Measurements from ENCODE around the gene F8.
"Not testable (repeated sequence)": the region's sequence is repeated elsewhere in the genome, so short reads cannot be mapped to it uniquely, and the experiment has no call there.

F8 gene

DNA sequence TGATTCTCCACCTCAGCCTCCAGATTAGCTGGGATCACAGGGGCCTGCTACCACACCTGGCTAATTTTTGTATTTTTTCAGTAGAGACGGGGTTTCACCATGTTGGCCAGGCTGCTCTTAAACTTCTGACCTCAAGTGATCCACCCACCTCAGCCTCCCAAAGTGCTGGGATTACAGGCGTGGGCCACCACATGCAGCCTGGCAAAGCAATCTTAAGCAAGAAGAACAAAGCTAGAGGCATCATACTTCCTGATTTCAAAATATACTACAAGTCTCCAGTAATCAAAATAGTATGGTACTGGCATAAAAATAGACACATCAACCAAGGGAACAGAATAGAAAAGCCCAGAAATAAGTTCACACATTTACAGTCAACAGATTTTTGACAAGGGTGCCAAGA is 149.2 kb downstream of the F8 start:
- no peak for DNase-seq (ENCODE audit: low read depth)

DNA sequence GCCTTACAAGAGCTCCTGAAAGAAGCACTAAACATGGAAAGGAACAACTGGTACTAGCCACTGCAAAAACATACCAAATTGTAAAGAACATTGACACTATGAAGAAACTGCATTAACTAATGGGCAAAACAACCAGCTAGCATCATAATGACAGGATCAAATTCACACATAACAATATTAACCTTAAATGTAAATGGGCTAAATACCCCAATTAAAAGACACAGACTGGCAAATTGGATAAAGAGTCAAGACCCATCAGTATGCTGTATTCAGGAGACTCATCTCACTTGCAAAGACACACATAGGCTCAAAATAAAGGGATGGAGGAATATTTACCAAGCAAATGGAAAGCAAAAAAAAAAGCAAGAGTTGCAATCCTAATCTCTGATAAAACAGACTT is 154.0 kb downstream of the F8 start:
- not testable (repeated sequence) for DNase-seq (ENCODE audit: low read depth)

DNA sequence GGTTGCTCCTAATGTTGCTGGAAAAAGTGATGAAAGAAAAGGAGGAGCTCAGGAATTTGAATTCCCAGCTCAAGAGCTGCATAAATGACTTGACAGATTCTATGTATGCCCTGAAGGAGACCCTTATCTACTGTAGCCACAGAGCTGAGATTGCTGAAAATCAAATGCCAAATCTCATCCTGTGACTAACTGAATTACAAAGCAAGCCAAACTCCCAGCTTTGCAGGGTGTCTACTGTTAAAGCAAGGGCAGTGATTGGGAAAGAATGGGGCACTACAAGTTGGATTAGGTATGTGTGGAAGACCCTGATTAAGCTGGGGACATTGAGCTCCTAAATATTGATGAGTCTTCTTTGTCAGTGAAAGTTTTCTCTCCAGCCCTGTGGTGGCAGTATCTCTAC is 167.3 kb downstream of the F8 start:
- DNase-seq (ENCODE audit: low read depth), result no peak

DNA sequence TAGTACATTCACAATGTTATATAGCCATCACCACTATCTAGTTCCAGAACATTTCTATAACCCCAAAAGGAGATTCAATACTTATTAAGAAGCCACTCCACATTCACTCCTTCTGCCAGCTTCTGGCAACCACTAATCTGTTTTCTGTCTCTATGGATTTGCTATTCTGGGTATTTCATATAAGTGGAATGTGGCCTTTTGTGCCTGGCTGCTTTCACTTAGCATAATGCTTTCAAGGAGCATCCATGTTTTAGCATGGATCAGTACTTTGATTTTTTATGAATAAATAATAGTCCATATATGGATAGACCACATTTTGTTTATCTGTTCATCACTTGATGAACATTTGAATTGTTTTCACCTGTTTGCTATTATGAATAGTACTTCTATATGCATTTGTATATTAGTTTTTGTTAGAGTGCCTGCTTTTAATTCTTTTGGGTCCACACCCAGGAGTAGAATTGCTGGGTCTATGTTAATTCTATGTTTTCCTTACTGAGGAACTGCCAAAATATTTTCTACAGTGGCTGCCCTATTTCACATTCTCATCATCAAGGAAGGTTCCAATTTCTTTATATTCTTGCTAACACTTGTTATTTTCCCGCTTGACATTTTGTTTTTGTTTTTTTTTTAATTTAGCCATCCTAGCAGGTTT is 171.4 kb downstream of the F8 start:
- no peak for DNase-seq (ENCODE audit: low read depth)

DNA sequence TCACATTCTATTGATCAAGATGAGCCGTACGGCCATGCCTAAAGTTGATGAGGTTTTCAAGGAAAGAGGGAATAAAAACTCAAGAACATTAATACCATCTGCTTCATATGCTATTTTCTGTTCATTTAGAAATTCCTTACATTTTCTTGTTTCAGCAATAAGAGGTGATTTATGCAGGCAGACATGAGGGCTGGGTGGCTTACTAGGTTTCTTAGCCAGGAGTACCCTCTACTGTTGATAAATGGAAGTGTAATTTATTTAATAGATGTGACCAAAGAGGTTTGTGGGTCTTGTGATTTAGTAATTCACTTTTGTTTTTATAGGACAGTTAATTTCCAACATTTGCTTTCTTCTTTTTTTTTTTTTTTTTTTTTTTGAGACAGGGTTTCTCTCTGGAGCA is 181.7 kb downstream of the F8 start:
- DNase-seq (ENCODE audit: low read depth), result peak; percentile 15

DNA sequence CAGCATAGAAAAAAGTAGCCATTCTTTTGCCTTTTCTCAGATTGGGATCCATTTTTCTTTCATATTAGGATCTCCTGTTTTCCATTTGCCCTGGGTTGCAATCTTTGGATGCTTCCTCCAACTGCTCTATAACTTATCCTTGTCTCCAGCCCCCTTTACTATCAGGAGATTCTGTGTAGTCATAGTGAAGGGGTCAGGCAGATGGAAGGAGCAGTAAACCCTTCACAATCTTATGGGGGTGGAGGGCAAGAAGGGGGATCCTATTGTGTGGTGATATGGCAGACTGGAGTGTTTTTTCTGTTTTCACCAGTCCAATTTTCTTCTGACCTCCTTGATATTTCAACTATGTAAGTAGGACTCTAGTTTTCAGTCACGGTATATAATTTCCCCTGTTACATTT is 186.4 kb downstream of the F8 start:
- no peak for DNase-seq (ENCODE audit: low read depth)

DNA sequence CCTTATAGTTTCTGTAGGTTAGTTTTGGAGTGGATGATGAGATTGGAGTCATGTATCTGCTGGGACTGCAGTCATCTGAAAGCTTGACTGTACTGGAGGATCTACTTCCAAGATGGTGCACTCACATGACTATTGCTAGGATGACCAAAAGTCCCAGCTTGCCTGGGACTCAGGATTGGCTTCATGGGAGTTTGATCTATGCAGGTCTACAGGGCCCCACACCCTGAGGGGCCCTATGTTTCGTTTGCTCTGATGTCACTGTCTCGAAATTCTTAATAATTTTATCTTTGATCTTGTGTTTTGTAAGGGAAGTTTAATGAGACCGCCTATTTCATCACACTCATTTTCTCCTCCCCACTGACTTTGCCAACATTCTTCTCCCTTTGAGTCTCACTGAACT is 188.0 kb downstream of the F8 start, which contains the start of gene SMIM9:
SMIM9 (minus strand) TSS at position 101 of the 400 bp plus-strand sequence. CDS start 3,806 bp downstream, outside the sequence.
- DNase-seq (ENCODE audit: low read depth), result no peak

DNA sequence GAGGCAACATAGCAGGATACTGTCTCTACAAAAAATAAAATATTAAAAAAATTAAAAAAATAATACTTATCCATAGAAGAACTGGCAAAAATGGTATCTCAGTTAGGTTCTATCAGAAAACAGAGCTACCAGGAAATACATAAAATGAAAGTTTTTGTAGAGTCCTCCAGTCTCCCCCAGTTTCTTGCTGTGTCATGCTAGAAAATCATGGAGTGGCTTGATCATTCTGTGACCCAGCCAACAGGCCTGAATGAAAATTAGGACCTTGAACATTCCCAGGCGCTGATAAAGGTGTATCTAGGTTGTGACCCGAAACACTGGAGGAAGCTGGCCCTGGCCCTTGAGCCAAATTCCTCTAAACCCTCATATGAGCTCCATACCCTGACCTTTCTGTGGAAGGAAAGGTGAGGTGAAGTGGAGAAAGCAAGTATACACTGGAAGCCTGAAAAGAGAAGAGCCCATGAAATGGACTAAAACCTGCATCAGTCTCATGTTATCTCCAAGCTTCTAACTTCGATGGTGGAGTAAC is 188.7 kb downstream of the F8 start:
- no peak for DNase-seq (ENCODE audit: low read depth)

DNA sequence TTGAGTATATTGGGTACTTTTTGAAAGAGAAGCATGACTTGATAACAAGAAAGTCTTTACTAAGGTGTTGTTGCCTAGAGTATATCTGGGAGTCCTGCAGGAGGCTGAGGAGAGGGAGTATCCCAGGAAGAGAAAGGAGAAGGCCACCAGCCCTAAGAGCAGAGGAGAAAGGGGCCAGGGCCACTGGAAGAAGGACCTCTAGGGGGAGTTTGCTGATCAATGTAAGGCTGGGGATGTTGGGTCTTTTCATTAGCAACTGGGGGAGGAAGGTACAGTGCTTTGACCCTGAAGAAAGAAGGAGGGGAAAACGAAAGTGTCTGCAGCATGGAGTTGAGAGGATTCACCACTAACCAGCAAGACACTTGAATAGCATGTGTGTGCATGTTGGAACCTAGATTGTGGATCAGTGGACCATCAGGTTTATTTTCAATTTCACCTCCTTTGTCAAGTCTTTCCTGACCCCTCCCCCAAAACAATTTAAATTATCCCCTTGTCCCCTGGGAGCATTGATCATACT is 192.5 kb downstream of the F8 start:
- no peak for DNase-seq (ENCODE audit: low read depth)

DNA sequence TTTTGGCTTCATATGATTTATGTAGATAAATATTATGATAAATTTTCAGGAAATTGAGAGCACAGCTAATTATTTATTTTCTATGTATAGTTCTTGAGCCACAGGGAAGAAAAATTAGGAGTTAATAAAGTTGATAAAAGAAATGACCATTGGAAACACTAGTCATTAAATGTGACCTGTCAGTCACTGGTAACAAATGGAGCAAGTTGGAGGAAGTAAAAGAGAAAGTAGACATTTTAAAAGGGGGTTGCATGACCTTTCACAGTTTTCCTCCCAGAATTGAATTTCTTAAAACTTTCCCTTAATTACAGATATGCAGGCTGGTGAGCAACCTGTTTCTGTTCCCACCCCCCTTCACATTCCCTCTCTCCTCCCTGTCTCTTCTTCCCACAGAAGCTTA is 193.4 kb downstream of the F8 start:
- DNase-seq (ENCODE audit: low read depth), result no peak

DNA sequence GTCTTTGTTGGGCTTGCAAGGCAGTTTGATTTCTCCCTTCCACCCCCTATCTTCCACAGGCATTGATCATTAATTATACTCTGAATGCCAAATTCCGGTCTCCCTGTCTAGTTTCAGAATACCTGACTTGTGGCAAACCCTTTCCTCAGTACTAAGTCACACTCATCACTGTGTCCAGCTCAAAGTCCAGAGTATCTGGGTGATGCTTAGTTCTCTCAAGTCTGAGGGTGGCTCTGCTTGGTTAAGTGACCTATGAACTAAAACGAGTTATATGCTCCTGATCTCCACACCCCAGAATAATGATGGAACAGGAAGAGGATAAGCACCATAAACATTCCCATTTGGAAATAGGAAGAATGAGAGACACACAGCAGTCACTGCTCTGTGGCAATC is 194.5 kb downstream of the F8 start:
- DNase-seq (ENCODE audit: low read depth), result no peak

DNA sequence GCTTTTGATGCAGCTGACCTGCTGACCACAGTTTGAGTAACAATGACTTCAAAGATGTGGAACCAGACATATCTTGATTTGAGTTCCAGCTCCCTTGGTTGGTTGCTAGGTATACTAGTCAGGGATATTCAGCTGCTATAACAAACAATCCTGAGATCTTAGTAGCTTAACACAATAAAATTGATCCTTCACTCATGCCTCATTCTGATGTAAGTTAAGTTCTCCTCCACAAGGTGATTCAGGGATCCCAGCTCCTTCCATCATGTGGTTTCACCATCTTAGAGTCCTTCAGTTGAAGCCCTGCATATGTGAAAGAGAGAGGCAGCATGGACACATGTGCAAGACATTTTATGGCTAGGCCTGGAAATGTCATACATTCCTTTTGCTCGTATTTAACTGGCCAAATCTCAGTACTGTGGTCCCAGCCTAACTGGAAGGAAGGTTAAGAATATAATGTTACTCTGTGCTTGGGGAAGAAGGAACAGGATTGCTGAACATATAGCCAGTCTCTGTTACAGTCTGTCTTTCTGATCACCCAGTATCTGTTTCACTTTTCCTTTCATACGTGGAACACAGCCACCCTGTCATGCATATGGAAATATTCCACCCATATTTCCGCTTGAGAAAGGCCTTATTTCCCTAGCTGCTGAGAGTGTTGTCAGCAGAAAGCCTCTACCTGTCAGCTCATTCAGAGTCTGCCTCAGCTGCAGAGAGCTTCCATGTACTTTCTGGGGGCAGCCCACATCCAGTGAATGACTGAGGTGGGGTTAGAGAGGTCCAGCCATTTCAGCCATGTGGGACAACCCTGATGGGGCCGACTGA is 195.1 kb downstream of the F8 start:
- no peak for DNase-seq (ENCODE audit: low read depth)

DNA sequence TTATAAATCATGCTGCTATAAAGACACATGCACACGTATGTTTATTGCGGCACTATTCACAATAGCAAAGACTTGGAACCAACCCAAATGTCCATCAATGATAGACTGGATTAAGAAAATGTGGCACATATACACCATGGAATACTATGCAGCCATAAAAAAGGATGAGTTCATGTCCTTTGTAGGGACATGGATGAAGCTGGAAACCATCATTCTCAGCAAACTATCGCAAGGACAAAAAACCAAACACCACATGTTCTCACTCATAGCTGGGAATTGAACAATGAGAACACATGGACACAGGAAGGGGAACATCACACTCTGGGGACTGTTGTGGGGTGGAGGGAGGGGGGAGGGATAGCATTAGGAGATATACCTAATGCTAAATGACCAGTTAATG is 196.9 kb downstream of the F8 start:
- not testable (repeated sequence) for DNase-seq (ENCODE audit: low read depth)

DNA sequence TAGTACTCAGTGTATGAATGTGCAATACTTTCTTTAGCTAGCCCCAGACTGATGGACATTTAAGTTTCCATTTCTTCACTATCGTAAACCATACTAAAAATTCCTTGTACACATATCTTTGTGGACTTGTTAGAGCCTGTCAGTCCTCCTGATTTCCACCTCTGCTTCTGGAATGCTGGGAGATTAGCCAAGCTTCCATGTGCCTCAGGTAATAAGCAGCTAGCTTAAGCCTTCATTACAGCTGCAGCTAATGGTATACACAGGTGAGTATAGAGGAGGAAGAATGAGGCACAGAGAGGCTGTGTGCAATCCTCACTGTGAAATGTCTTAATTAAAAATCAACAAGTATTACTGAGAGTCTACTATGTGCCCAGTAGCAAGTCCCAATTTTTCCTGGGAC is 197.9 kb downstream of the F8 start:
- no peak for DNase-seq (ENCODE audit: low read depth)

DNA sequence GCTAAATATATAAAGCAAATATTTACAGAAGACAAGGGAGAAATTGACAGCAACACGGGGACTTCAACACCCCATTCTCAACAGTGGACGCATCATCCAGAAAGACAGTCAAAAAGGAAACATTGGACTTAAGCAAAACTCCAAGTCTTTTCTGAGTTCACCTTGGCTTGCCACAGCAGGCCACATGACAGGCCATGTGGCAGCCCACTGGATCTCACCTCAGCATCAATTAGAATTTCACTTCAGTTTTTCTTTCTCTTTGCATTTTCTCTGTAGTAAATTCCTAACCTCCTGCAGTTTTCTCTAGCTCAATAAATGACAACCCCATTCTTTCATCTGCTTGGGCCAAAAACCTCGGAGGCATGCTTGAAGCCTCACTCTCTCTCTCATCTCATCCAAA is 200.5 kb downstream of the F8 start:
- no peak for DNase-seq (ENCODE audit: low read depth)

DNA sequence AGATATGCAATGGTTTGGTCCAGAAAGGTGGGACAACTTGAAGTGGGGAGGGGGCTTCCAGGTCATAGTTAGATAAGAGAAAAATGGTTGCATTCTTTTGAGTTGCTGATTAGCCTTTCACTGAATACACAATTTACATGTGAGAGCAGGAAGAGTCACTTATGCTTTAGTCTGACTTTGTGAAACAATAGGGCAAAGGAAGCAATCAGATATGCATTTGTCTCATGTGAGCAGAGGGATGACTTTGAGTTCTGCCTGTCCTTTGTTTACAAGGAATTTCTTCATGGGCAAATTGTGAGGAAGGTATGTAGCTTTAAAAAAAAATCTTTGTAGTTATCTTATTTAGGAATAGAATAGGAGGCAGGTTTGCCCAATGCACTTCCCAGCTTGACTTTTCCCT is 201.0 kb downstream of the F8 start:
- no peak for DNase-seq (ENCODE audit: low read depth)

DNA sequence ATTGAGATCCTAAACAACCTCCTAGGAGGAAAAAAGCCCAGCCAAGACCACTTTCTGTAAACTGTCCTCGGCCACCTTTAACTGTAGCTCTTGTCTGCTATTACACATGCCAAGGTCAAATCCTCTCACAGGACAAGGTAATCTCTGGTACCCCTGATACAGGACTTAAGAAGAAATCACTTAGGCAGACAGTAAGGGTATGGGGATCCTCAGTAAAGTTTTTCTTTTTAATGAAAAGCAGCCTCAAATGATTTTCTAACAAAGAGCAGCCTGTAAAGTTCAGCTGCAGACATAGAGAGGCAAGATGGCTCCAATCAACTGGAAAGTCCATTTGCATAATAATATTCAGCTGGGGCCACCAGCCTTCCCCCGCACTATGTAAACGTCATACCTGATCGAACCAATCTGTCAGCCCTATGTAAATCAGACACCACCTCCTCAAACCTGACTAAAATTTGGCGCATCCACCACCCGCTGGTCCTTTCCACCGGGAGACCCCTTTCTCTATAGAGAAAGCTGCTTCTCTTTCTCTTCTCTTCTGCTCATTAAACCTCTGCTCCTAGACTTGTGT is 202.7 kb downstream of the F8 start:
- no peak for DNase-seq (ENCODE audit: low read depth)

DNA sequence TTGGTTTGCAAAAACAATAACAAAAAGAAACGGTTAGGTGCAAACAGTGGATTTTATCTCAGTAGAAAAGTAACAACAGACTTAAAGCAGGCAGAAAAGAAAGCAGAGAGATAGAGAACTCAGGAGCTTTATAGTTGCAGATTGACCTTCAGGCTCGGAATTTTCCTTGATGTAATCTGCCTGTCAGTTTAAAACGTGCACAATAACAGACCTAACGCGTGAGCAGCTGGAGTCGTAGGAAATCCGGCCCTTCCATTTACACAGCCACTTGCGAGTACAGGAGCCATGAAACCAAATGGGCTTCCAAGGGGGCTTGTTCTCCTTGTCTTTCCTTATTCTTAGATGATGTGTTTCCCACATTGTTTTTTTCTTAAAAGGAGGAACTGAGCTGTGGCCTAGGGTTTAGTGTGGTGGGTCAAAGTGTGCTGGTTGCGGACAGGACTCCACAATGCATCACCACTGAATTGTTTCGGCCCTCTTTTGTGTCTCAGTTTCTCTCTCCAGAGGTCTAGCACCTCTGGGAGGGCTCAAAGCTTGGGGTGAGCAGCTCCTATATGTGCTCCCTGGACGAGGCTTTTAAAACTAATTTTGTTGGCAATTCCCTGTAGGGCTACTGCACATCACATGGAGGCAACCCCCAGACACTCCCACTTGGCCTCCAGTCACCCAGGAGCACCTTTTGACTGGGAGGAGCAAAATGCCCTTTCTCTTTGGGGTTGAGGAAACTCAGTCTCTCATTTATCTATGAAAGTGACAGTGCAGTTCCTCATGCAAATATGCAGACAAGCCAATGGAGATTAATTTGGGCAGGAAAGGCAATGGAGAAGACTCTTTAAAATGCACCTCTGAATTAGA is 203.4 kb downstream of the F8 start:
- no peak for DNase-seq (ENCODE audit: low read depth)

DNA sequence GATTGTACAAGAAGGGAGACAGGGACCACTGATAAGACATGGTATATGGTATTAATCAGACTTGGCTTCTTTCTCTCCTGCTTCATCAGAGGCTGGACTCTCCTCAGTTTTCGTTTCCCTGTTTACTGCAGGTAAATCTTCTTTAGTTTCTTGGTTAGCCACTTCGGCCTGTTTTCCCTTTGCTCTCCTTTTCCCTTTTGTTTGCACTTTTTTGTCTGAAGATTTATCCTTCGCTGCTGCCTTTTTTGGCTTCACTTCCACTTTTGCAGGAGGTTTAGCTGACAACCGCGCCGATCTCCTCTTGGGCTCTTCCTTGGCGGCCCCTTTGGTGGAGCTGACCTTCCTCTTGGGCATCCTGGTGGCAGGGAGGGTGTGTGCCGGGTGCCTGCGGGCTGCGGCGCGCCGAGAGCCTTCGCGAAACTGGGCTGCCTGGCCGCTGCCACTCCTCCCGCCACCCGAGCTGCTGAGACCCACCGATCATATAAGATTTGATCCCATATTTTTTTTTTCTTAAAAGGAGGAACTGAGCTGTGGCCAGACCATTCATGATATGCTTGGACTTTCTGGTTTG is 205.4 kb downstream of the F8 start:
- not testable (repeated sequence) for DNase-seq (ENCODE audit: low read depth)

DNA sequence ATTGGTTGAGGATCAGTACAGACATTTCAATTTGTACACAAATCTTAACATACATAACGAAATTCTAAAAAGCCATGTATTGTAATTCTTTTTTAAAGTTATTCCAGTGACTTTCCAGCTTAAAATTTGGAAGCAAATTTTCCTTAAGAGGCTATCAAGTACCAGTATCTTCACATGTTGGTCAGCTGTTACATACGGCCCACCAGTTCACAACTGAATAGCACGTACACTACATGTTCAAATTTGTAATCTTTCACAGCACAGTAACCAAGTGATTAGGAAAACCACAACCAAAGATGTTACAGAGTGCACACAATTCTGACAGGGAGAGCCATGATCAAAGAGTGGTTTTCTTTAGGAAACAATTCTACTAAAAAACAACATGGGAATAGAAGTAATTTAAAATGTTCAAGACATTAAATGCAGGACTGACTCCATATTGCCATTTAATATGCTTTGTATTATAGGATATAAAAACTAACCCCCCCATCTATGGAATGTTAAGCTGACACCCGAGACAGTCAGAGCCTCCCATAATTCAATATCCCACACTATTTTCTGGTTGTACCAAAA is 206.1 kb downstream of the F8 start:
- DNase-seq (ENCODE audit: low read depth), result not testable (repeated sequence)

DNA sequence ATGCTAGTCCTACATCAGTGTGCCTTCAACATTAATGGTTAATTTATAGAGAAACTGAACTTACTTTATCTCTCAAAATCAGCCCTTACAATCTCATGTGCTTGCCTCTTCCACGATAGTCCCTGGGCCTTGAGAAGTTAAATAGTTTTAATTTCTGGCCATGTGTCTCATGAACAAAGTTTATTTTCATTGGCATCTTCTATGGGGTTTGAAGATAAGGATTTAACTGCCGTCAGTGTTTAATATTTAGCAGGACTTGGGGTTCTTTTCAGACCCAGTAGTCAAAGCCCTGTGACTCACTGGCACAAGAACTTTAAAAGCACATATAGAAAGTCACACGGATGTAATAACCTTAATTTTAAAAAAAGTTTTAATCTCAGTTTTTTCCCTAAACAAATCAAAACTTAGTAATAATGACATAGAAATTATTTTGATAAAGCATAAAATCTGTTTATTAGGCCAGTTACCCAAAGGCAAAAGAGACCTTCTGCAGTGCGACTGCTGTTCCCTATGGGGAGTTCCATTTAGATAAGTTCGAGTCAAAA is 207.2 kb downstream of the F8 start:
- no peak for DNase-seq (ENCODE audit: low read depth)
